H9 (cell line): Measurements from ENCODE around the gene PPM1N. TPM values are rescaled to one million over a fixed set of nuclear protein-coding genes. Genes with fewer than 3 reads are reported as not detected.

Experiments
- DNase-seq: peaks from one replicate; pipeline ENCODE4 v3.0.0-alpha.2; 2017
- H2AFZ ChIP-seq: one replicate; pipeline ENCODE4 v1.6.1; 2013; ENCODE audit warnings: mild to moderate bottlenecking, low read length, control low read depth, moderate library complexity
- H2AK5ac ChIP-seq: 2 replicates; pipeline ENCODE4 v1.6.1; 2013; ENCODE audit warnings: low read length, control low read depth, mixed read lengths; ENCODE audit not compliant: insufficient read length
- H2BK120ac ChIP-seq: one replicate; pipeline ENCODE4 v1.6.1; 2013; ENCODE audit warnings: low read depth, mild to moderate bottlenecking, low read length, control low read depth, inconsistent platforms; ENCODE audit not compliant: poor library complexity, severe bottlenecking
- H2BK12ac ChIP-seq: 2 replicates; pipeline ENCODE4 v1.6.1; 2013; ENCODE audit warnings: low read length, control low read depth, mixed read lengths, low read depth; ENCODE audit not compliant: insufficient read length
- H2BK15ac ChIP-seq: 2 replicates; pipeline ENCODE4 v1.6.1; 2013; ENCODE audit warnings: low read depth, low read length, control low read depth
- H2BK20ac ChIP-seq: one replicate; pipeline ENCODE4 v1.6.1; 2013; ENCODE audit warnings: low read depth, mild to moderate bottlenecking, low read length, control low read depth, inconsistent platforms; ENCODE audit not compliant: poor library complexity, severe bottlenecking
- H2BK5ac ChIP-seq: 2 replicates; pipeline ENCODE4 v1.6.1; 2013; ENCODE audit warnings: low read length, control low read depth, mixed read lengths; ENCODE audit not compliant: insufficient read length
- H3K14ac ChIP-seq: 2 replicates; pipeline ENCODE4 v1.6.1; 2013; ENCODE audit warnings: low read length, control low read depth; ENCODE audit not compliant: insufficient read depth
- H3K18ac ChIP-seq: 2 replicates; pipeline ENCODE4 v1.6.1; 2013; ENCODE audit warnings: low read depth, mild to moderate bottlenecking, mixed read lengths, low read length, control low read depth; ENCODE audit not compliant: insufficient read length
- H3K23ac ChIP-seq: 2 replicates; pipeline ENCODE4 v1.6.1; 2013; ENCODE audit warnings: low read length, control low read depth, mixed read lengths, low read depth; ENCODE audit not compliant: insufficient read length
- H3K23me2 ChIP-seq: 2 replicates; pipeline ENCODE4 v1.6.1; 2013; ENCODE audit warnings: low read depth, mild to moderate bottlenecking, mixed read lengths, low read length, control low read depth; ENCODE audit not compliant: insufficient read length, poor library complexity, severe bottlenecking
- H3K27ac ChIP-seq: 2 replicates; pipeline ENCODE4 v1.5.1; 2013; ENCODE audit warnings: low read length, control low read depth, mixed read lengths, low read depth; ENCODE audit not compliant: insufficient read length
- H3K27me3 ChIP-seq: 2 replicates; pipeline ENCODE4 v1.6.1; 2013; ENCODE audit warnings: low read length, control low read depth, inconsistent platforms; ENCODE audit not compliant: insufficient read depth
- H3K4ac ChIP-seq: 2 replicates; pipeline ENCODE4 v1.6.1; 2013; ENCODE audit warnings: low read depth, mild to moderate bottlenecking, control low read depth, inconsistent platforms, low read length, moderate library complexity
- H3K4me1 ChIP-seq: 2 replicates; pipeline ENCODE4 v1.6.1; 2013; ENCODE audit warnings: low read length, control low read depth, inconsistent platforms; ENCODE audit not compliant: insufficient read depth
- H3K4me2 ChIP-seq: 2 replicates; pipeline ENCODE4 v1.6.1; 2013; ENCODE audit warnings: low read length, control low read depth, mixed read lengths; ENCODE audit not compliant: insufficient read length, insufficient read depth
- H3K56ac ChIP-seq: 2 replicates; pipeline ENCODE4 v1.6.1; 2013; ENCODE audit warnings: low read depth, mild to moderate bottlenecking, mixed read lengths, low read length, control low read depth; ENCODE audit not compliant: insufficient read length
- H3K79me1 ChIP-seq: 2 replicates; pipeline ENCODE4 v1.6.1; 2013; ENCODE audit warnings: low read depth, mild to moderate bottlenecking, moderate library complexity, low read length, control low read depth, inconsistent platforms; ENCODE audit not compliant: insufficient read depth, poor library complexity, severe bottlenecking
- H3K79me2 ChIP-seq: 2 replicates; pipeline ENCODE4 v1.6.1; 2013; ENCODE audit warnings: low read length, control low read depth, inconsistent platforms; ENCODE audit not compliant: insufficient read depth
- H3K9ac ChIP-seq: 2 replicates; pipeline ENCODE4 v1.6.1; 2013; ENCODE audit warnings: low read length, control low read depth, mixed read lengths; ENCODE audit not compliant: insufficient read length; ENCODE audit errors: extremely low read depth
- H3K9me3 ChIP-seq: one replicate; pipeline ENCODE4 v1.6.1; 2013; ENCODE audit warnings: low read depth, low read length, inconsistent platforms; ENCODE audit not compliant: control insufficient read depth
- H3T11ph ChIP-seq: one replicate; pipeline ENCODE4 v1.6.1; 2013; ENCODE audit warnings: mild to moderate bottlenecking, low read length, control low read depth, inconsistent platforms
- H4K20me1 ChIP-seq: one replicate; pipeline ENCODE4 v1.6.1; 2013; ENCODE audit not compliant: control insufficient read depth, insufficient read length, insufficient read depth
- H4K5ac ChIP-seq: 2 replicates; pipeline ENCODE4 v1.6.1; 2013; ENCODE audit warnings: low read depth, mild to moderate bottlenecking, mixed read lengths, low read length, control low read depth; ENCODE audit not compliant: insufficient read length
- H4K8ac ChIP-seq: replicated peaks from 2 replicates; pipeline ENCODE4 v1.6.1; 2013; ENCODE audit warnings: low read length, control low read depth, mixed read lengths, low read depth; ENCODE audit not compliant: insufficient read length
- H4K91ac ChIP-seq: 2 replicates; pipeline ENCODE4 v1.6.1; 2013; ENCODE audit warnings: low read depth, mild to moderate bottlenecking, moderate library complexity, mixed read lengths, low read length, control low read depth; ENCODE audit not compliant: insufficient read length
- H3K27ac Mint-ChIP-seq, 3 experiments: 2 replicates in 2 of 3; 3 replicates in 1 of 3; pipeline ENCODE4 v1.8.0; 2020 to 2021; ENCODE audit warnings: mixed read lengths in 3 of 3, mild to moderate bottlenecking in 1 of 3, moderate library complexity in 1 of 3
- H3K27me3 Mint-ChIP-seq: 2 replicates; pipeline ENCODE4 v1.8.0; 2021; ENCODE audit warnings: low read depth, mild to moderate bottlenecking, moderate library complexity, mixed read lengths
- H3K36me3 Mint-ChIP-seq, 3 experiments: 2 replicates in 2 of 3; 3 replicates in 1 of 3; pipeline ENCODE4 v1.8.0; 2020 to 2021; ENCODE audit warnings: low read depth in 3 of 3, mixed read lengths in 3 of 3; ENCODE audit not compliant: insufficient read depth in 1 of 3
- H3K4me1 Mint-ChIP-seq, 2 experiments: 2 replicates each; pipeline ENCODE4 v1.8.0; 2020; ENCODE audit warnings: mixed read lengths in 2 of 2
- H3K4me3 Mint-ChIP-seq, 2 experiments: 2 replicates in 1 of 2; 3 replicates in 1 of 2; pipeline ENCODE4 v1.8.0; 2020 to 2021; ENCODE audit warnings: mild to moderate bottlenecking in 2 of 2, mixed read lengths in 2 of 2, moderate library complexity in 1 of 2
- H3K9me3 Mint-ChIP-seq, 2 experiments: 2 replicates in 1 of 2; 3 replicates in 1 of 2; pipeline ENCODE4 v1.8.0; 2020; ENCODE audit warnings: mild to moderate bottlenecking in 2 of 2, mixed read lengths in 2 of 2, moderate library complexity in 1 of 2
- WGBS: extraction: QIAGEN DNeasy Blood & Tissue Kit; methylation state at CpG from one replicate; pipeline ENCODE4 v1.1.7; 2013; ENCODE audit warnings: missing lambda C conversion rate, low lambda C conversion rate, mixed read lengths; ENCODE audit not compliant: insufficient read length; ENCODE audit errors: extremely low coverage; 5-methylcytosine and 5-hydroxymethylcytosine counted together
- total RNA-seq: library from RNA; stranded (reverse); gene quantifications from 2 replicates; pipeline ENCODE4 v1.2.1, GENCODE V29; 2021
- TF ChIP-seq, protein P1 (sequence below): fragments of 200-600 bp; sonication (generic); conservative IDR thresholded peaks from 3 replicates; pipeline ENCODE4 v1.8.0; 2021; ENCODE audit warnings: antibody characterized with exemption, mild to moderate bottlenecking

PPM1N gene
- total RNA-seq, 1 experiment from 2014 or later = 7.7 TPM

DNA sequence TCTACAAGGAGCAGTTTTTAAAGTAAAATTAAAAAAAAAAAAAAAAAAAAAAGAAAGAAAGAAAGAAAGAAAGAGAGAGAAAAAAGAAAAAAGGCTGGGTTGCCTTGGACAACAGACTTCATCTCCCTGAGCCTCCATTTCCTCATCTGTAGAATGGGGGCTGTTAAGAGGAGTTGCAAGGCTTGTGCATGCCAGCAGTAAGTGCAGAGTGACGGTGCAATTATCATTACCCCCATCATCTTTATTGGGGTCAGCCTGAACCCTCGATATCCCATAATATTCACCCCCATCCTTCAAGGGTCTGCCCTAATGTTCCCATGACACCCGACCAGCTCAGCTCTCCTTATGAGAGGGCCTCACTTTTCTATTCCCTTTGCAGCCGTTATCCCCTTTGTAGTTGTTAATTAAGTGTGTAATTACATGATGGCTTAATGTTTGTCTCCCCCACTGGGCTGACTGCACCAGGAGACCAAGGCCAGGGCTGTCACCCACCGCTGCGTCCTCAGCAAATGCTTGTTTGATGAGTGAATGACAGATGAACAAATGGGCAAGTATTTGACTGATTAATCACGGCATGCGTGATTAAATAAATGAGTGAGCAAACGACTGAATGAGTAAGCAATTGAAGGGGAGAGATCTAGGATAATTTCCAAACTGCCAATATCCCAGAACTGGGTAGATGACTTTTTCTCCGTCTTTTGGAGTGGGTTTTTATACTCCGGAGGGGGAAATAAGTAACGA, 20.4 kb upstream of the PPM1N start:
- TF ChIP-seq, protein P1, sequence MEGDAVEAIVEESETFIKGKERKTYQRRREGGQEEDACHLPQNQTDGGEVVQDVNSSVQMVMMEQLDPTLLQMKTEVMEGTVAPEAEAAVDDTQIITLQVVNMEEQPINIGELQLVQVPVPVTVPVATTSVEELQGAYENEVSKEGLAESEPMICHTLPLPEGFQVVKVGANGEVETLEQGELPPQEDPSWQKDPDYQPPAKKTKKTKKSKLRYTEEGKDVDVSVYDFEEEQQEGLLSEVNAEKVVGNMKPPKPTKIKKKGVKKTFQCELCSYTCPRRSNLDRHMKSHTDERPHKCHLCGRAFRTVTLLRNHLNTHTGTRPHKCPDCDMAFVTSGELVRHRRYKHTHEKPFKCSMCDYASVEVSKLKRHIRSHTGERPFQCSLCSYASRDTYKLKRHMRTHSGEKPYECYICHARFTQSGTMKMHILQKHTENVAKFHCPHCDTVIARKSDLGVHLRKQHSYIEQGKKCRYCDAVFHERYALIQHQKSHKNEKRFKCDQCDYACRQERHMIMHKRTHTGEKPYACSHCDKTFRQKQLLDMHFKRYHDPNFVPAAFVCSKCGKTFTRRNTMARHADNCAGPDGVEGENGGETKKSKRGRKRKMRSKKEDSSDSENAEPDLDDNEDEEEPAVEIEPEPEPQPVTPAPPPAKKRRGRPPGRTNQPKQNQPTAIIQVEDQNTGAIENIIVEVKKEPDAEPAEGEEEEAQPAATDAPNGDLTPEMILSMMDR = no peak; the same call in 2 of the 3 replicates
- H3K4me1 ChIP-seq = no peaks in the 10 kb centered on the region
- H2BK12ac ChIP-seq = no peak overlapping the region
- no peak overlapping the region for H4K8ac ChIP-seq
- H2AFZ ChIP-seq = no peak overlapping the region
- H3K79me1 ChIP-seq = no peaks in the 10 kb centered on the region
- peaks cover 4% of the 10 kb centered on the region for H3K23me2 ChIP-seq
- H3K9me3 ChIP-seq = no peaks in the 10 kb centered on the region
- H4K20me1 ChIP-seq = no peaks in the 10 kb centered on the region
- H3K4me1 Mint-ChIP-seq = peaks cover 22 to 31% of the 10 kb centered on the region in 2 experiments
- H3K9ac ChIP-seq = no peak overlapping the region
- H3K4ac ChIP-seq = no peak overlapping the region
- H3K56ac ChIP-seq = no peak overlapping the region
- no peak overlapping the region for H4K5ac ChIP-seq
- H3K14ac ChIP-seq = no peak overlapping the region
- H3K23ac ChIP-seq = no peak overlapping the region
- H3K4me2 ChIP-seq = peak overlapping the region; percentile 50
- H2BK15ac ChIP-seq = no peak overlapping the region
- H3K4me3 Mint-ChIP-seq = peak overlapping the region; percentile 74 to 80
- WGBS = no CpG with 5 or more reads among the region's 12 CpGs
- H3K18ac ChIP-seq = no peak overlapping the region
- no peak overlapping the region for H2BK5ac ChIP-seq
- no peak overlapping the region for H2AK5ac ChIP-seq
- peaks cover 0 to under 1% (median 0%) of the 10 kb centered on the region in 3 experiments; a peak in 1 of 7 replicates for H3K36me3 Mint-ChIP-seq
- H3K79me2 ChIP-seq = no peaks in the 10 kb centered on the region
- peak overlapping the region in 2 of 3 experiments; percentile 99; a peak in 4 of 7 replicates for H3K27ac Mint-ChIP-seq
- no peaks in the 10 kb centered on the region for H3K9me3 Mint-ChIP-seq
- H3K27me3 Mint-ChIP-seq = peaks cover 8% of the 10 kb centered on the region
- no peak overlapping the region for H2BK120ac ChIP-seq
- H3K27ac ChIP-seq = no peak overlapping the region
- no peak for DNase-seq
- H2BK20ac ChIP-seq = no peak overlapping the region
- no peak overlapping the region for H4K91ac ChIP-seq
- no peak overlapping the region for H3T11ph ChIP-seq
- H3K27me3 ChIP-seq = no peaks in the 10 kb centered on the region
